Measurements from ENCODE around the gene SLC45A3.

SLC45A3 gene

DNA sequence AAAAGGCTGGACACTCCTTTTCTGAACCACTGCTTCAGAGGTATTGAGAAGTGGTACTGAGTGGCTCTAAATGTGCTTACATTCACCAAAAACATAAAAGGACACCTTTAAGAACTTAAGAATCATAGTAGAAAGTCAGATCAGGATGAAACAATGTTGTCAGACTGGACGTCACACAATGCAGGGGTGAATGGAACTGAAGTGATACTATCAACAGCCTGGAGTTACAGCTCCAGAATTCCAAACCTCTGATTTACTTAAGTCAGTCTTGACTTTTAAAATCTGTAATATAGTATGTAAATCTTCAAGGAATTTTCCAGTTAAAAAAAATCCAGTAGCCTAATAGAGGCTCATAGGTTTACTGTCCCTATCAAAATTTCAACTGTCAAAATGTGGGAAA lies 67.8 kb downstream of the SLC45A3 start:
- H3K27ac ChIP-seq, result no peak overlapping the region
- no peak for TF ChIP-seq ZFX (IDR thresholded peaks at IDR 0.05)
- TF ChIP-seq, protein P1, sequence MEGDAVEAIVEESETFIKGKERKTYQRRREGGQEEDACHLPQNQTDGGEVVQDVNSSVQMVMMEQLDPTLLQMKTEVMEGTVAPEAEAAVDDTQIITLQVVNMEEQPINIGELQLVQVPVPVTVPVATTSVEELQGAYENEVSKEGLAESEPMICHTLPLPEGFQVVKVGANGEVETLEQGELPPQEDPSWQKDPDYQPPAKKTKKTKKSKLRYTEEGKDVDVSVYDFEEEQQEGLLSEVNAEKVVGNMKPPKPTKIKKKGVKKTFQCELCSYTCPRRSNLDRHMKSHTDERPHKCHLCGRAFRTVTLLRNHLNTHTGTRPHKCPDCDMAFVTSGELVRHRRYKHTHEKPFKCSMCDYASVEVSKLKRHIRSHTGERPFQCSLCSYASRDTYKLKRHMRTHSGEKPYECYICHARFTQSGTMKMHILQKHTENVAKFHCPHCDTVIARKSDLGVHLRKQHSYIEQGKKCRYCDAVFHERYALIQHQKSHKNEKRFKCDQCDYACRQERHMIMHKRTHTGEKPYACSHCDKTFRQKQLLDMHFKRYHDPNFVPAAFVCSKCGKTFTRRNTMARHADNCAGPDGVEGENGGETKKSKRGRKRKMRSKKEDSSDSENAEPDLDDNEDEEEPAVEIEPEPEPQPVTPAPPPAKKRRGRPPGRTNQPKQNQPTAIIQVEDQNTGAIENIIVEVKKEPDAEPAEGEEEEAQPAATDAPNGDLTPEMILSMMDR (conservative IDR thresholded peaks at IDR 0.05), result no peak

DNA sequence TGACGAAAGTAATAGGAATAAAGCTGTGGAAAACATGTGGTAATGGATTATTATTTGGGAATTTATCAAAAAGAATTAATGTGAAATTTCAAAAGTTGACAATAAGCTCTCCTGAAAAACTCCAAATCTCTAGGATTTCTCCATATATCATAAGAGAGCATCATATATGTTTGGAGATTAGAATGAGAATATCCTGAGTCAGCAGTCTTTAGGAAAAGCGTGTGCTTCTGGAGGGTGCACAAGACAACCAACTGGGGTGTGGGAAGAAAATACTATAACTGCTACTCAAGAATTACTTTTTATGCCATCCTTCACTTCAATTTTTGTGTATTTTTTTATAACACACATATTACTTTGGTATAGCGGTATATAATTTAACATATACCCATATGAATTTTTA lies 68.2 kb downstream of the SLC45A3 start:
- TF ChIP-seq, protein P1 (conservative IDR thresholded peaks at IDR 0.05), result no peak
- no peak for TF ChIP-seq ZFX (IDR thresholded peaks at IDR 0.05)
- no peak overlapping the region for H3K27ac ChIP-seq

DNA sequence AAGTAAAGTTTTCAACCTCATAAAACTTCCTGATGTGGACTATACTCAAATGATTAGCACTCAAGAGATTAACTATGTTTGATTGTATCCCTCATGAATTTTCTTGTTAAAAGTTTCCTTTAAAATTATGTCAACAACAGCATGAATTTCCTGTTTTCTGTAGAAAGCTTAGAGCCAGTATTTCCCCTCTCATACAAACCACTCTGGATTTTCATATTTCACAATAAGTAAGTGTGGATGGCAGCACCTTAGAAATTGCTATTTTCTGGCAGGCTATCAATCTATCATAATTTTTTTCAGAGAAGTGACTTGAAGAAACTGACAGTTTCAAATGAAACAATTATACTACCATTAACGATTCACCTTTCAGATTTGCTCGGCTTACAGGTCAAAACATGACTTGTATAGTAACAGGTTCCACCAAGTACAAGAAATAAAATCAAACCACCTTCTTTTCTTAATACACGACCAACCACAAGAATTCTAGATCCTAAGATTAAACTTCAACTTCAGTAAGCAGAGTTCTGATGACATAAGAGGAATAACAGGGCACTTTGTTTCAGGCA lies 69.3 kb downstream of the SLC45A3 start:
- no peak overlapping the region for H3K27ac ChIP-seq
- TF ChIP-seq, protein P1 (conservative IDR thresholded peaks at IDR 0.05), result no peak
- no peak for TF ChIP-seq ZFX (IDR thresholded peaks at IDR 0.05)

DNA sequence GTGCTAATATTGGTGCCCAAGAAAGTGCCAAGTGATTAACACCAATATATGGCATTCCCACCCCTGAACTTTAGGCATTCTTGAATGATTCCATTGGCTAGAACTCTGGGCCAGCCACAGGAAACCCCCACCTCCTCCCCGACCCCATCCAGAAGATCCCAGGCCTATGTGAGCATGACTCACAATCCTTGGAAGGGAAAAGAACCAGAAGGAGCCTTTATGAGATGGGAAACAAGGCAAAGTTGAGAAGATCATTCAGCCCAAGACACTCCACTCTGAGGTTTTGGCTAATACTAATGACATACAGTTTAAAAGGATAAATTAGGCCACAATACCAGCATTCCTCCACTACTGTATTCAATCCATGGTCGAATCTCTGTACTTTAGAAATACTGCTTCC lies 70.3 kb downstream of the SLC45A3 start:
- peak overlapping the region; percentile 71; the same call in 1 of the 2 replicates for H3K27ac ChIP-seq
- TF ChIP-seq ZFX (IDR thresholded peaks at IDR 0.05), result no peak
- TF ChIP-seq, protein P1 (conservative IDR thresholded peaks at IDR 0.05), result no peak

Measured in C4-2B (cell line).